ENCODE data around the gene TIMM17A.

Gene TIMM17A

GRCh38 chr1:202012544-202013478, 57.5 kb downstream of the TIMM17A start:
- TF ChIP-seq CTCF (IDR thresholded peaks at IDR 0.05; ENCODE audit: low read depth, low read length): no peak
- DNase-seq (ENCODE audit: extremely low read depth, low read depth): no peak

GRCh38 chr1:202013603-202014002, 58.3 kb downstream of the TIMM17A start:
- no peak for TF ChIP-seq CTCF (IDR thresholded peaks at IDR 0.05; ENCODE audit: low read depth, low read length)
- DNase-seq (ENCODE audit: extremely low read depth, low read depth): no peak

- DNase-seq (ENCODE audit: extremely low read depth, low read depth): no peak
- TF ChIP-seq CTCF (IDR thresholded peaks at IDR 0.05; ENCODE audit: low read depth, low read length): no peak
These were observed 58.8 kb downstream of the TIMM17A start for GRCh38 chr1:202014060-202014459.

GRCh38 chr1:202014915-202015661, 59.8 kb downstream of the TIMM17A start:
- no peak for DNase-seq (ENCODE audit: extremely low read depth, low read depth)

GRCh38 chr1:202015662-202015937, 60.3 kb downstream of the TIMM17A start:
- TF ChIP-seq CTCF (IDR thresholded peaks at IDR 0.05; ENCODE audit: low read depth, low read length): no peak
- no peak for DNase-seq (ENCODE audit: extremely low read depth, low read depth)

More at GRCh38 chr1:202014915-202015661, 59.8 kb downstream of the TIMM17A start:
- TF ChIP-seq CTCF (IDR thresholded peaks at IDR 0.05; ENCODE audit: low read depth, low read length): no peak

GRCh38 chr1:202016022-202016810, 60.9 kb downstream of the TIMM17A start:
- peak; percentile 44 for DNase-seq (ENCODE audit: extremely low read depth, low read depth)
- no peak for TF ChIP-seq CTCF (IDR thresholded peaks at IDR 0.05; ENCODE audit: low read depth, low read length)
